Measurements from ENCODE around the gene ZNF462.

The ZNF462 gene

GRCh38 chr9:106956971-106957370 lies 94.0 kb downstream of the ZNF462 start:
- no peak overlapping the region for H3K4me2 ChIP-seq (ENCODE audit: low read length)
- H3K56ac ChIP-seq (ENCODE audit: low read length) = no peak overlapping the region

GRCh38 chr9:106958955-106959657 lies 96.1 kb downstream of the ZNF462 start:
- no peak overlapping the region for H2BK5ac ChIP-seq (ENCODE audit: low read length)
- no peak overlapping the region for H3K56ac ChIP-seq (ENCODE audit: low read length)
- no peak overlapping the region for H4K8ac ChIP-seq (ENCODE audit: low read depth, low read length)
- no peak overlapping the region for H2BK120ac ChIP-seq (ENCODE audit: low read depth, low read length)
- no peaks in the 10 kb centered on the region for H3K27me3 ChIP-seq (ENCODE audit: insufficient read depth, low read length, poor library complexity)
- no peaks in the 10 kb centered on the region for H3K79me1 ChIP-seq (ENCODE audit: low read length)
- no peak overlapping the region for H2BK15ac ChIP-seq (replicated peaks; ENCODE audit: low read depth)
- no peak for DNase-seq
- no peaks in the 10 kb centered on the region for H3K4me1 ChIP-seq (ENCODE audit: control insufficient read depth, low read depth, low read length)
- H3K36me3 ChIP-seq (ENCODE audit: control insufficient read depth, insufficient read depth, low read length) = no peaks in the 10 kb centered on the region
- no peak overlapping the region for H3K27ac ChIP-seq (ENCODE audit: low read depth, low read length)
- H3K4me3 ChIP-seq (ENCODE audit: low read length) = no peak overlapping the region
- no peak overlapping the region for H2AK5ac ChIP-seq (ENCODE audit: low read length)
- no peak overlapping the region for H3K18ac ChIP-seq (ENCODE audit: low read length)
- no peak overlapping the region for H3K4me2 ChIP-seq (ENCODE audit: low read length)
- H4K5ac ChIP-seq (ENCODE audit: low read length) = no peak overlapping the region
- no peaks in the 10 kb centered on the region for H3K79me2 ChIP-seq (ENCODE audit: control insufficient read depth, insufficient read depth, low read length)
- H3K9ac ChIP-seq (ENCODE audit: low read length) = no peak overlapping the region
- H3K23ac ChIP-seq (ENCODE audit: low read length) = no peak overlapping the region
- H3K4ac ChIP-seq (ENCODE audit: low read depth, low read length) = no peak overlapping the region

More at GRCh38 chr9:106956971-106957370, 94.0 kb downstream of the ZNF462 start:
- no peak overlapping the region for H3K18ac ChIP-seq (ENCODE audit: low read length)
- no peaks in the 10 kb centered on the region for H3K27me3 ChIP-seq (ENCODE audit: insufficient read depth, low read length, poor library complexity)
- H3K79me1 ChIP-seq (ENCODE audit: low read length) = no peaks in the 10 kb centered on the region
- H2AK5ac ChIP-seq (ENCODE audit: low read length) = no peak overlapping the region
- no peak overlapping the region for H2BK15ac ChIP-seq (replicated peaks; ENCODE audit: low read depth)
- no peak overlapping the region for H2BK5ac ChIP-seq (ENCODE audit: low read length)
- no peaks in the 10 kb centered on the region for H3K79me2 ChIP-seq (ENCODE audit: control insufficient read depth, insufficient read depth, low read length)
- H3K4ac ChIP-seq (ENCODE audit: low read depth, low read length) = no peak overlapping the region
- no peak overlapping the region for H4K8ac ChIP-seq (ENCODE audit: low read depth, low read length)
- no peak for DNase-seq
- H3K23ac ChIP-seq (ENCODE audit: low read length) = no peak overlapping the region
- no peaks in the 10 kb centered on the region for H3K36me3 ChIP-seq (ENCODE audit: control insufficient read depth, insufficient read depth, low read length)
- H4K5ac ChIP-seq (ENCODE audit: low read length) = no peak overlapping the region
- H2BK120ac ChIP-seq (ENCODE audit: low read depth, low read length) = no peak overlapping the region
- H3K4me1 ChIP-seq (ENCODE audit: control insufficient read depth, low read depth, low read length) = no peaks in the 10 kb centered on the region
- no peak overlapping the region for H3K27ac ChIP-seq (ENCODE audit: low read depth, low read length)
- no peak overlapping the region for H3K4me3 ChIP-seq (ENCODE audit: low read length)
- no peak overlapping the region for H3K9ac ChIP-seq (ENCODE audit: low read length)
- WGBS (ENCODE audit: extremely low coverage, insufficient coverage, low lambda C conversion rate) = no CpG with 5 or more reads among the region's 5 CpGs

GRCh38 chr9:106960258-106960657 lies 97.3 kb downstream of the ZNF462 start:
- H3K9ac ChIP-seq (ENCODE audit: low read length) = no peak overlapping the region
- DNase-seq = no peak
- H2BK120ac ChIP-seq (ENCODE audit: low read depth, low read length) = no peak overlapping the region
- no peak overlapping the region for H4K5ac ChIP-seq (ENCODE audit: low read length)
- H3K79me2 ChIP-seq (ENCODE audit: control insufficient read depth, insufficient read depth, low read length) = no peaks in the 10 kb centered on the region
- H3K4me1 ChIP-seq (ENCODE audit: control insufficient read depth, low read depth, low read length) = no peaks in the 10 kb centered on the region
- no peak overlapping the region for H3K56ac ChIP-seq (ENCODE audit: low read length)
- H2BK5ac ChIP-seq (ENCODE audit: low read length) = no peak overlapping the region
- no CpG with 5 or more reads among the region's 5 CpGs for WGBS (ENCODE audit: extremely low coverage, insufficient coverage, low lambda C conversion rate)
- no peak overlapping the region for H3K23ac ChIP-seq (ENCODE audit: low read length)
- no peak overlapping the region for H2BK15ac ChIP-seq (replicated peaks; ENCODE audit: low read depth)
- no peaks in the 10 kb centered on the region for H3K36me3 ChIP-seq (ENCODE audit: control insufficient read depth, insufficient read depth, low read length)
- H2AK5ac ChIP-seq (ENCODE audit: low read length) = no peak overlapping the region
- no peaks in the 10 kb centered on the region for H3K27me3 ChIP-seq (ENCODE audit: insufficient read depth, low read length, poor library complexity)
- no peak overlapping the region for H3K4me3 ChIP-seq (ENCODE audit: low read length)
- no peak overlapping the region for H3K4me2 ChIP-seq (ENCODE audit: low read length)
- no peaks in the 10 kb centered on the region for H3K79me1 ChIP-seq (ENCODE audit: low read length)
- H3K27ac ChIP-seq (ENCODE audit: low read depth, low read length) = no peak overlapping the region
- no peak overlapping the region for H4K8ac ChIP-seq (ENCODE audit: low read depth, low read length)
- H3K4ac ChIP-seq (ENCODE audit: low read depth, low read length) = no peak overlapping the region
- H3K18ac ChIP-seq (ENCODE audit: low read length) = no peak overlapping the region

DNA sequence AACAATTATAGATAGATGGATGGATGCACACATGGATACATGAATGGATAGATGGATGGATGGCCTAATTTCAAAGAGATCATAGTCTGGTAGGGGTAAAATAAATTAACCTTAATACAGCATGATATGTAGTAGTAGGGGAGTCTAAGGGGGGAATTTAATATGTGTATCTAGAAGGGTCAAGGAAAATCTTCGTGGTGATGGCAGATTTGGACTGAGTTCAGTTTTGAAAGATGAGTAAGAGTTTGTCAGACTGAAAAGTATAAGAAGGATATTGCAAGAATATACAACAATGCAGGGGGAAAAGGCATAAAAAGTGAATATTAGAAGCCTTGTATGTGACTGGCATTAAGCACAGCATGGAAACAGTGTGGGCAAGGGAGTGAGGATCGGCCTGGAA lies 98.7 kb downstream of the ZNF462 start:
- Histone ChIP-seq H3K27me3 (ENCODE audit: insufficient read depth, low read length, poor library complexity) (no peaks in the 10 kb centered on the region), H4K5ac (ENCODE audit: low read length) (no peak overlapping the region), H3K23ac (ENCODE audit: low read length) (no peak overlapping the region), H4K8ac (ENCODE audit: low read depth, low read length) (no peak overlapping the region), H3K4me1 (ENCODE audit: control insufficient read depth, low read depth, low read length) (no peaks in the 10 kb centered on the region), H3K27ac (ENCODE audit: low read depth, low read length) (no peak overlapping the region), H3K4ac (ENCODE audit: low read depth, low read length) (no peak overlapping the region), H3K4me3 (ENCODE audit: low read length) (no peak overlapping the region), H3K4me2 (ENCODE audit: low read length) (no peak overlapping the region), H3K36me3 (ENCODE audit: control insufficient read depth, insufficient read depth, low read length) (no peaks in the 10 kb centered on the region), H2BK120ac (ENCODE audit: low read depth, low read length) (no peak overlapping the region), H3K79me1 (ENCODE audit: low read length) (no peaks in the 10 kb centered on the region), H2BK15ac (replicated peaks; ENCODE audit: low read depth) (no peak overlapping the region), H3K18ac (ENCODE audit: low read length) (no peak overlapping the region), H2AK5ac (ENCODE audit: low read length) (no peak overlapping the region), H3K79me2 (ENCODE audit: control insufficient read depth, insufficient read depth, low read length) (no peaks in the 10 kb centered on the region), H2BK5ac (ENCODE audit: low read length) (no peak overlapping the region), H3K9ac (ENCODE audit: low read length) (no peak overlapping the region), H3K56ac (ENCODE audit: low read length) (no peak overlapping the region)
- no peak for DNase-seq
- no CpG with 5 or more reads among the region's 2 CpGs for WGBS (ENCODE audit: extremely low coverage, insufficient coverage, low lambda C conversion rate)

DNA sequence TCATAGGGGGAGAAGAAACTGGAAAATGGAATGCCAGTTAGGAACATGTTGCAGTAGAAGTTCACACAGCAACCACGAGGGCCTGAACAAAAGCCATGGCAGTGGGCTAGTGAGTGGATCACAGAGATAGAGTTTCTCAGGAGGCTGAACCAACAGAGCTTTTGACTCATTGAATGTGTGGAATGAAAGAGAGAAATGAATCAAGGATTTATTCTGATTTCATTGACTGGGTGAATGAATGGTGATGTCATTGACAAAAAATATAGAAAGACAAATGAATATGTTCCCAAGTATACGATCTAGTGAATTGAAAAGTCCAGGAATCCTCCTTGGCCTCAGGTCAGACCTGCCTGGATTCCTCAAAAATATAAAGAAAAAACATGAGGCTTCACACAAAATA lies 99.2 kb downstream of the ZNF462 start:
- Histone ChIP-seq H3K4me2 (ENCODE audit: low read length) (no peak overlapping the region), H3K27ac (ENCODE audit: low read depth, low read length) (no peak overlapping the region), H3K9ac (ENCODE audit: low read length) (no peak overlapping the region), H3K4me1 (ENCODE audit: control insufficient read depth, low read depth, low read length) (no peaks in the 10 kb centered on the region), H3K23ac (ENCODE audit: low read length) (no peak overlapping the region), H3K79me1 (ENCODE audit: low read length) (no peaks in the 10 kb centered on the region), H2BK5ac (ENCODE audit: low read length) (no peak overlapping the region), H3K18ac (ENCODE audit: low read length) (no peak overlapping the region), H2BK120ac (ENCODE audit: low read depth, low read length) (no peak overlapping the region), H3K4me3 (ENCODE audit: low read length) (no peak overlapping the region), H4K5ac (ENCODE audit: low read length) (no peak overlapping the region), H3K27me3 (ENCODE audit: insufficient read depth, low read length, poor library complexity) (no peaks in the 10 kb centered on the region), H2AK5ac (ENCODE audit: low read length) (no peak overlapping the region), H3K79me2 (ENCODE audit: control insufficient read depth, insufficient read depth, low read length) (no peaks in the 10 kb centered on the region), H3K4ac (ENCODE audit: low read depth, low read length) (no peak overlapping the region), H3K36me3 (ENCODE audit: control insufficient read depth, insufficient read depth, low read length) (no peaks in the 10 kb centered on the region), H4K8ac (ENCODE audit: low read depth, low read length) (no peak overlapping the region), H2BK15ac (replicated peaks; ENCODE audit: low read depth) (no peak overlapping the region), H3K56ac (ENCODE audit: low read length) (no peak overlapping the region)
- WGBS (ENCODE audit: extremely low coverage, insufficient coverage, low lambda C conversion rate) = no CpG with 5 or more reads among the region's 2 CpGs
- DNase-seq = no peak

Data from mesendoderm (in vitro differentiated cells).